Right ventricle myocardium inferior (tissue), 1 donor: Measurements from ENCODE around the gene MRPL21. TPM values are rescaled to one million over a fixed set of nuclear protein-coding genes. Genes with fewer than 3 reads are reported as not detected.
"Not testable (repeated sequence)": the region's sequence is repeated elsewhere in the genome, so short reads cannot be mapped to it uniquely, and the experiment has no call there.

Source experiments
- ATAC-seq: fragments of 200-7000 bp; cut with Tn5 transposase; one replicate; pipeline ENCODE4 v1.9.1; 2020; ENCODE audit warnings: mild to moderate bottlenecking, moderate library complexity
- DNase-seq: peaks from one replicate; pipeline ENCODE4 v3.0.0; 2021; ENCODE audit errors: missing footprints
- intact Hi-C: fragments of 100-400 bp; cut with DNase I; formaldehyde crosslinking; loops from one replicate; pipeline ENCODE4 v1.11.0; 2022
- total RNA-seq: library from RNA; stranded (reverse); fragmentation: NEBNext Ultra II Directional; extraction: Animal tissue kit (Norgen Biotek cat#: 25700); gene quantifications from one replicate; pipeline ENCODE4 v1.2.1, GENCODE V29; 2021
- donor health status: DM: no; HTN: yes; CAD: no; lungs with severe emphysema.

Gene MRPL21
- total RNA-seq, 1 donor from 2014 or later = 120 TPM

- intact Hi-C loops = loop anchor here (2.0 kb wide), 1 partner anchor 50 kb away; the partner anchor contains the start of gene CPT1A
- DNase-seq = peak; percentile 91
- ATAC-seq = peak; percentile 94
These were observed 13.0 kb downstream of the MRPL21 start for GRCh38 chr11:68890490-68891231.

- ATAC-seq (peak; percentile 82), DNase-seq (peak; percentile 77)
- intact Hi-C loops = loop anchor here (2.0 kb wide), 1 partner anchor 49 kb away; the partner anchor contains the start of gene CPT1A
These were observed 13.6 kb downstream of the MRPL21 start for GRCh38 chr11:68889948-68890446.

- DNase-seq, ATAC-seq, intact Hi-C loops: not testable (repeated sequence)
These were observed 18.8 kb downstream of the MRPL21 start for GRCh38 chr11:68884827-68885226.

DNA sequence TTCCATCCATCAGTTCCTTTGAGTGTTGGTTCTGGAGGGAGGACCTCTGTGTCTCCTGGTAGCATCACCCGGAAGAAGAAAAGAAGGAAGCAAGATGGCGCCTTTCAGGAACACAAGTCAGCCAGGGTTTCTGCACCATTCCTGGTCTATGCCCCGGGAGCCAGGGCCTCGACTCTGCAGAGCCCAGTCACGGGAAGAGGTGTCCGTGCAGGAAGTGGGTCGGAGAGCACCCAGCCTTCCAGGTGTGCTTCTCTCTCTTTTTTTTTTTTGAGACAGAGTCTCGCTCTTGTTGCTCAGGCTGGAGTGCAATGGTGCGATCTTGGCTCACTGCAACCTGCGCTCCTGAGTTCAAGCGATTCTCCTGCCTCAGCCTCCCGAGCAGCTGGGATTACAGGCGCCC, 21.2 kb downstream of the MRPL21 start:
- ATAC-seq (no peak), DNase-seq (no peak)
- intact Hi-C loops = no loop called here

- intact Hi-C loops = no loop called here
- no peak for DNase-seq
- ATAC-seq = no peak
These were observed 22.3 kb downstream of the MRPL21 start for GRCh38 chr11:68881320-68881719.

DNA sequence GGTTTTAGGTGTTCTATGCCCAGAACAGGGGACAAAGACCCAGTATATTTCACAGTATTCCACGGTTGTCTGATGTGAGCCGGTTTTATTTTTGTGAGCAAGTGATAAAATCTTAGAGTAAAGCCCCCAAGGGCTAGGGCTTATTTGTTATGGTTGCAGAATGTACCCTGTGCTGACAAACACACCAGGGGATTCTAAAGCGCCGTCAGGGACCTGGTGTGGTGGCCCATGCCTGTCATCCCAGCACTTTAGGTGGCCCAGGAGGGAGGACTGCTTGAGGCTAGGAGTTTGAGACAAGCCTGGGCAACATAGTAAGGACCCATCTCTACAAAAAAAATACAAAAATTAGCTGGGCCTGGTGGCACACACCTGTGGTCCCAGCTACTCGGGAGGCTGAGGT, 22.8 kb downstream of the MRPL21 start:
- no peak for ATAC-seq
- intact Hi-C loops = no loop called here

GRCh38 chr11:68878022-68878421, 25.6 kb downstream of the MRPL21 start:
- intact Hi-C loops = no loop called here
- ATAC-seq = no peak

More for the DNA sequence above, 22.8 kb downstream of the MRPL21 start:
- DNase-seq = no peak

DNA sequence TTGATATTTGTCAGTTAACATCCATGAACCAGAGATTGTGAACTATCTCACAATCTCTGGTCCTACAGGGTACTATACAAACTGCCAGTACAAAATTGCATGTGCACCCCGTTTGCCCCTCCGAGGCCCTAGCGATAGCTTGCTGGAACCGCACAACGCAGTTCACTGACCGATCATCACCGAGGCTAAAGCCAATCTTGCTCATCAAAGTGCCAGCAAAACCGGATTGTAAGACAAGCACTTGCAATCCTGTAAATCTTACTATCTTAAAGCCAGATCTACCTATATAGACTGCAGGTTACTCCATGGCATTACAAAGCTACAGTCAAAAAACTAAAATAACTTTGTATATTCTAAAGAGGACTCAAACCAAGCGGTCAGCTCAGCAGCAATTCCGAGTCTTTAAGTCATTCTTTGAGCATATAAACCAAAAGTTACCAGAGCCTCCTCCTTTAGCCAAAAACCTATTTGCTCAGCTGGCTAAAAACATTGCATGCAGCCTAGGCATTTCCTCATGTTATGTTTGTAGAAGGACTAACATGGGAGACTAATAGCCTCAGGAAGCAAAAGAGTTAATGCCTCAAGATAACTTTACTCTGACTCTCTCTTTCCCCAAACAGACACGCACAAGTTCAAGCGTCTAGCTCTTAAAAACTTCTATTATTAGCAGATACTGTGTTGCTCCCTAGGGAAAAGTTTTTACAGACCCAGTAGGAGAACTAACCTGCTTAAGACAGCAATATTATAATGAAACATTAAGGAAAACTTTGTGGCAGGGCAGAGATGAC, 31.2 kb downstream of the MRPL21 start:
- DNase-seq = no peak
- intact Hi-C loops = no loop called here

More at GRCh38 chr11:68878022-68878421, 25.6 kb downstream of the MRPL21 start:
- DNase-seq = no peak

DNA sequence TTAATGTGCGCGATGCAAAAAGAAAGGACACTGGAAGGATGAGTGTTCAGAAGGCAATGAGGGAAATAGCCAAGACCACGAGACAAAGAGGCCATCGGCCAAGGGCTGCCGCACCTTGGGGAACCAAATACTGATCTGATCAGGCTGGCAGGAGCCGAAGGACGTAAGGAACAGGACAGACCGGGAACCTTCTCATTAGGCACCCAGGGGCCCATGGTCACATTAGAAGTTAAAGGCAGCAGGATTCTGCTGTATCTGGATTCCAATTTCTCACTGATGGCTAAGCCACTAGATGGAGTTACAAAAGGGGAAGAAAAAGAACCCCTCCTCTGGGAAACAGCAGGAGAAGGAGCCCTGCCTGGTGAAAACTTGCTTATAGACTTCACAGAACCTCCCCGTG, 33.2 kb downstream of the MRPL21 start:
- intact Hi-C loops = no loop called here
- ATAC-seq (peak; percentile 14), DNase-seq (no peak)

More for the DNA sequence above, 31.2 kb downstream of the MRPL21 start:
- no peak for ATAC-seq

- intact Hi-C loops = no loop called here
- DNase-seq (no peak), ATAC-seq (no peak)
These were observed 35.3 kb downstream of the MRPL21 start for GRCh38 chr11:68868221-68868835.

DNA sequence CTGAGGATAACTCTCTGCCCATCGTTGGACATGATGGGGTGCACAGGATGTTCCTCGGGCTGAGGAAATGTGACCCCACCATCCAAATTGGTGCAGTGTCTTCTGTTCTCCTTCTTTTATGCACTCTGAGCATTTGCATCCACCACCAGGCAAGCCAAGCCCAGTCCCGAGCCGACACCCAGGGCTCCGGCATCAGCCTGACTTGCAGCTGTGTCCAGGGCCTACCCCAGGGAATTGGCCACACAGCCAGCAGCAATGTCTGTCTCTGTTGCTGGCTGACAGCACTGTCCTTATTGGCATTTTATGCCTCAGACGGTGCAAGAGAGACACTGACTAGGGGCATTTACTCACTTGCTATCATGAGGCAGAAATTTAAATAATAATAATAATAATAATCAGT, 36.6 kb downstream of the MRPL21 start:
- no peak for ATAC-seq
- intact Hi-C loops = no loop called here
- DNase-seq = peak; percentile 57

- no peak for DNase-seq
- no peak for ATAC-seq
- intact Hi-C loops = no loop called here
These were observed 38.4 kb downstream of the MRPL21 start for GRCh38 chr11:68865241-68865640.

DNA sequence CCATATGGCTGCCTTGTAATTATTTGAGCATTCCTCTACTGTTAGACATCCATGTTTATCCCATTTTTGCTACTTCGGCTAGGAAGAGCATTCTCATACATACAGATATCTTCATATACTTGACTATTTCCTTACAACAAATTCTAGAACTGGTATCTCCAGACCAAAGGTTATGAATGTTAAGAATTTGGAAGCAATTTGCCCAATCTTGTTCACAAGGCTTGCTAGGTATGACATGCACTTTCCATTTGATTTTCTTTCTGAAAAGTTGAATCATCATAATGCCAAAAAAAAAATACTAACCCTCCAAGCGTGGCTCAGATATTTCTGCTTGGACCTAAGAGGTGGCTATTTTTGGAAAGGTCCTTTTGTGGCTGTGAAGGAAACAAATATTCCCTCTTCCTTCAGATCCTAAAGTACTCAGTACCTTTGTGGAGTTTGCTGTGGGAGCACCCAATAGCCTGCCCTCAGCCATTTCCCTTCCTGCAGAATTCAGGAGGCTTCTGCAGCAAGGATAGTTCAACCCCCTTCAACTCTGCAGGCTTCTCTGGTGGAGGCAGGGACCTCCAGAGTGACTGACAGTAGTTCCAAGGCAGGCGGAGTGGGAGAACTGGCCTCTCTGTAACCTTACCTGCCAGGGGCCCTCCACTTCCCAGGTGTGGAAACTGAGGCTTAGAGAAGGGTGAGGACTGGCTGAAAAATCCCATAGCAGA, 39.9 kb downstream of the MRPL21 start:
- ATAC-seq = no peak
- intact Hi-C loops = no loop called here
- no peak for DNase-seq

DNA sequence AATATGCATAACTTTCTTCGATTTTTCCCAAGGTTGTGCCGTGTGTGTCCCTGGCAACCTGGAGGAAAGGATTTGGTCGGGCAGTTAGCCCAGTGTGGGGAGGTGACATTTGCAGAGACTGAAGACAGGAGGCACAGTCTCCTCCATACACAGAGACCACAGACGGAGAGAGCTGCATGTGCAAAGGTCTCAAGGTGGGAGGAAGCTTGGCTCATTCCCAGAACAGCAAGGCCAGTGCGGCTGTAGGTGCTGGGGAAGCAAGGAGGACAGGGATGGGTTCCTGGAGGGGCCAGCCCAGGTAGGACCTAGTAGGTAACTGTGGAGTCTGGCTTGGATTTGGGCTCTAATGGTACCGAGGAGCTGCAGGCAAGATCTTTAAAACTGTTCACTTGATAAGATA, 41.2 kb downstream of the MRPL21 start:
- intact Hi-C loops = no loop called here
- DNase-seq = no peak
- no peak for ATAC-seq

DNA sequence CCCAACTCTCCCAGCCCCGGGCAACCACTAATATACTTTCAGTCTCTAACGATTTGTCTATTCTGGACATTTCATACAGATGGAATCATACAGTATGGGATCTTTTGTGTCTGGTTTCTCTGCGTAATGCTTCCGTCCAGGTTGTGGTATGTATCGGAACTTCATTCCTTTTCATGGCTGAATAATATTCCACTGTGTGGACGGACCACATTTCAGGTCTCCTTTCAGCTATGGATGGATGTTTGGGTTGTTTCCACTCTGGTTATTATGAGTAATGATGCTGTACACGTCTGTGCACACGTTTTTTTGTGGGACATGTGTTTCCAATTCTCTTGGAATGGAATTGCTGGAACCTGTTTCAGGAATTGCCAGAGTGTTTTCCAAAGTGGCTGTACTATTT, 44.5 kb downstream of the MRPL21 start:
- DNase-seq (no peak), ATAC-seq (no peak)
- intact Hi-C loops = no loop called here

GRCh38 chr11:68857037-68857586, 46.5 kb downstream of the MRPL21 start:
- intact Hi-C loops = no loop called here

DNA sequence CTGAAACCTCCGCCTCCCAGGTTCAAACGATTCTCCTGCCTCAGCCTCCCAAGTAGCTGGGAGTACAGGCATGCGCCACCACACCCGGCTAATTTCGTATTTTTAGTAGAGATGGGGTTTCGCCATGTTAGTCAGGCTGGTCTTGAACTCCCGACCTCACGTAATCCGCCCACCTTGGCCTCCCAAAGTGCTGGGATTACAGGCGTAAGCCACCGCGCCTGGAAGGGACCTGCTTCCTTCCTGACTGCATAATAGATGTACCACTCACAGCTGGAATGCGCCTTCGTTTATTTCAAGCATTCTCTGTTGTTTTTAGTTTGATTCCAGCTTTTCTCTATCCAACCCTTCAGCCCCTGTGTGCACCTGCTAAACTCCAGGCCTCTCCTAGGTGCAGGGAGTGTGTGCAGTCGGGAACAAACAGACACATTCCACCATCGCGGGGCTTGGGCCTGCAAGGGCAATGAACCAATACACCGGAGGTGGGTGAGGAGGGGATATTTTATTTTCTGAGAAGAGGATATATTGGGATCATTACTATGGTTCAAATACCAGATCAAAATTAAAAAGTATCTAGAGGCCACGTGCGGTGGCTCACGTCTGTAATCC, 47.1 kb downstream of the MRPL21 start:
- ATAC-seq, DNase-seq, intact Hi-C loops: not testable (repeated sequence)

More at GRCh38 chr11:68857037-68857586, 46.5 kb downstream of the MRPL21 start:
- no peak for DNase-seq
- ATAC-seq = no peak
